OCI-LY3 (cell line): Measurements from ENCODE around the gene PCED1A.
"Not testable (repeated sequence)": the region's sequence is repeated elsewhere in the genome, so short reads cannot be mapped to it uniquely, and the experiment has no call there.

Experiments
- H2AFZ ChIP-seq: fragments of 200-600, 300-600 bp; shearing (Covaris generic); 2 replicates; pipeline ENCODE4 v1.6.0; 2014; ENCODE audit warnings: antibody characterized with exemption, low read depth, low read length
- H3K27ac ChIP-seq: fragments of 200-600, 300-600 bp; sonication (generic); 2 replicates; pipeline ENCODE4 v1.5.1; 2014; ENCODE audit warnings: mild to moderate bottlenecking, low read length, moderate library complexity, mixed read lengths
- H3K27me3 ChIP-seq: fragments of 200-600, 300-600 bp; sonication (generic); 2 replicates; pipeline ENCODE4 v1.6.1; 2014; ENCODE audit warnings: low read depth, low read length, mixed read lengths
- H3K36me3 ChIP-seq: fragments of 200-600, 300-600 bp; sonication (generic); replicated peaks from 2 replicates; pipeline ENCODE3; 2014; ENCODE audit warnings: low read depth, low read length, mixed read lengths
- H3K4me1 ChIP-seq: fragments of 300-600, 200-600 bp; sonication (generic); 2 replicates; pipeline ENCODE4 v1.6.1; 2014; ENCODE audit warnings: low read length, mixed read lengths
- H3K4me2 ChIP-seq: fragments of 200-600, 300-600 bp; sonication (generic); 2 replicates; pipeline ENCODE4 v1.6.1; 2014; ENCODE audit warnings: low read length, mixed read lengths
- H3K4me3 ChIP-seq: fragments of 300-600, 200-600 bp; sonication (generic); 2 replicates; pipeline ENCODE4 v1.5.1; 2014; ENCODE audit warnings: antibody characterized with exemption, mild to moderate bottlenecking, low read length, moderate library complexity
- H3K79me2 ChIP-seq: fragments of 300-600, 200-600 bp; shearing (Covaris generic); 2 replicates; pipeline ENCODE4 v1.6.1; 2014; ENCODE audit warnings: mild to moderate bottlenecking, low read length, mixed read lengths
- H3K9ac ChIP-seq: fragments of 300-600, 200-600 bp; shearing (Covaris generic); 2 replicates; pipeline ENCODE4 v1.6.0; 2014; ENCODE audit warnings: mild to moderate bottlenecking, low read length, moderate library complexity
- H3K9me3 ChIP-seq: fragments of 200-600, 300-600 bp; shearing (Covaris generic); 2 replicates; pipeline ENCODE4 v1.6.1; 2014; ENCODE audit warnings: low read length, mixed read lengths; ENCODE audit not compliant: insufficient read depth
- H4K20me1 ChIP-seq: fragments of 200-600, 300-600 bp; sonication (generic); 2 replicates; pipeline ENCODE4 v1.6.1; 2016; ENCODE audit warnings: low read length, mixed read lengths; ENCODE audit not compliant: insufficient read depth
- CTCF ChIP-seq: fragments of 200-600, 300-600 bp; sonication (generic); IDR thresholded peaks from 2 replicates; pipeline ENCODE4 v1.5.1; 2014; ENCODE audit warnings: antibody characterized with exemption, low read length, low read depth
- EZH2phosphoT487 ChIP-seq: fragments of 200-600 bp; shearing (Covaris generic); IDR thresholded peaks from 2 replicates; pipeline ENCODE4 v1.6.1; 2018; ENCODE audit warnings: antibody characterized with exemption, mixed run types, low read depth

PCED1A gene

GRCh38 chr20:2814587-2815051 is 25.8 kb downstream of the PCED1A start, which contains the start of gene C20orf141:
TSS of gene C20orf141 (plus strand) at chr20:2814987. CDS start at chr20:2815185, 198 bp downstream.
- H4K20me1 ChIP-seq, result no peaks in the 10 kb centered on the region
- no peak within 1 kb of the TSS for H3K9ac ChIP-seq
- H2AFZ ChIP-seq, result no peak within 1 kb of the TSS
- no peaks in the 10 kb centered on the region for H3K36me3 ChIP-seq
- no peak within 1 kb of the TSS for H3K4me2 ChIP-seq
- peaks cover 8% of the 10 kb centered on the region; the same call in 1 of the 2 replicates for H3K27me3 ChIP-seq
- H3K27ac ChIP-seq, result no peak within 1 kb of the TSS
- TF ChIP-seq EZH2phosphoT487 (no peak), CTCF (no peak)
- H3K9me3 ChIP-seq, result peaks cover 6% of the 10 kb centered on the region
- H3K4me3 ChIP-seq, result no peak within 1 kb of the TSS
- H3K4me1 ChIP-seq, result no peaks in the 10 kb centered on the region
- no peaks in the 10 kb centered on the region for H3K79me2 ChIP-seq

- no peaks in the 10 kb centered on the region for H3K36me3 ChIP-seq
- H3K4me3 ChIP-seq, result no peak overlapping the region
- no peaks in the 10 kb centered on the region for H4K20me1 ChIP-seq
- TF ChIP-seq CTCF (no peak), EZH2phosphoT487 (no peak)
- peaks cover 8% of the 10 kb centered on the region; the same call in 1 of the 2 replicates for H3K27me3 ChIP-seq
- H3K4me1 ChIP-seq, result no peaks in the 10 kb centered on the region
- no peak overlapping the region for H2AFZ ChIP-seq
- no peak overlapping the region for H3K4me2 ChIP-seq
- H3K79me2 ChIP-seq, result no peaks in the 10 kb centered on the region
- peaks cover 6% of the 10 kb centered on the region for H3K9me3 ChIP-seq
- H3K9ac ChIP-seq, result no peak overlapping the region
- H3K27ac ChIP-seq, result no peak overlapping the region
Measured at GRCh38 chr20:2814076-2814475, 26.4 kb downstream of the PCED1A start.

DNA sequence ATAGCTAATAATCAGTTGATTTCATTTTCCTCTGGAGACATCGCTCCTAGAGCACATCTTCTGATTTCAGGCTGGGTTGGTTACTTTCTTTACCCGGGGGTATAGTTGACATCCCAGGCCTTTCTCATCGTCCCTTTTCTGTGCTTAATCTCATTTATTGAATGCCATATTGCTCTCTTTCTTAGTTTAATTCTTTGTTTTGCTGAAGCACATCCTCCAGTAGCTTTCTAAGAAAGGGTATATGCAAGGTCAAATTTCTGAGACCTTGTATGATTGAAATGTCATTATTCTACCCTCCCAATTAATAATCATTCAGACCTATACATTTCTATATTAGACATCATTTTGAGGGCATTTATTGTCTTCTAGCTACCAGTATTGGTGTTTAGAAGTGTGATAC is 28.3 kb downstream of the PCED1A start:
- H3K79me2 ChIP-seq, result no peaks in the 10 kb centered on the region
- H3K9ac ChIP-seq, result no peak overlapping the region
- TF ChIP-seq EZH2phosphoT487 (no peak), CTCF (no peak)
- H3K4me1 ChIP-seq, result no peaks in the 10 kb centered on the region
- peaks cover 6% of the 10 kb centered on the region for H3K9me3 ChIP-seq
- no peaks in the 10 kb centered on the region for H4K20me1 ChIP-seq
- H3K4me3 ChIP-seq, result no peak overlapping the region
- H3K4me2 ChIP-seq, result no peak overlapping the region
- H3K27ac ChIP-seq, result no peak overlapping the region
- H3K36me3 ChIP-seq, result no peaks in the 10 kb centered on the region
- no peak overlapping the region for H2AFZ ChIP-seq
- peaks cover 15% of the 10 kb centered on the region; the same call in 1 of the 2 replicates for H3K27me3 ChIP-seq

GRCh38 chr20:2809690-2810089 is 30.8 kb downstream of the PCED1A start:
- Histone ChIP-seq H3K27ac (no peak overlapping the region), H3K79me2 (no peaks in the 10 kb centered on the region), H3K9me3 (peaks cover 6% of the 10 kb centered on the region), H2AFZ (no peak overlapping the region), H3K9ac (no peak overlapping the region), H3K4me2 (no peak overlapping the region), H4K20me1 (no peaks in the 10 kb centered on the region), H3K36me3 (no peaks in the 10 kb centered on the region), H3K27me3 (peaks cover 21% of the 10 kb centered on the region; the same call in 1 of the 2 replicates), H3K4me3 (no peak overlapping the region), H3K4me1 (no peaks in the 10 kb centered on the region)
- TF ChIP-seq EZH2phosphoT487 (no peak), CTCF (no peak)

DNA sequence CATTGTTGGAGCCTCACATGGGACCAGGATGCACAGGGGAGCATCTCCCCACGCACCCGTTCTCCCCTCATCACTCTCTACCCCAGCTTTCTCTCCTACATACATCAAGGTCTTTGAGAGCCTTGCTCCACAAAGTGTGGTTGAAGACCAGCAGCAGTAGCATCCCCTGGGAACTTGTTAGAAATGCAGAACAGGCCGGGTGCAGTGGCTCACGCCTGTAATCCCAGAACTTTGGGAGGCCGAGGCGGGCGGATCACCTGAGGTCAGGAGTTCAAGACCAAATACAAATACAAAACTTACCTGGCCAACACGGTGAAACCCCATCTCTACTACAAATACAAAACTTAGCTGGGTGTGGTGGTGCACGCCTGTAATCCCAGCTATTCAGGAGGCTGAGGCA is 32.5 kb downstream of the PCED1A start:
- H3K4me2 ChIP-seq, H3K27ac ChIP-seq, H3K79me2 ChIP-seq, H3K36me3 ChIP-seq, H2AFZ ChIP-seq, H3K4me1 ChIP-seq, H3K9ac ChIP-seq, H3K4me3 ChIP-seq, H4K20me1 ChIP-seq, H3K9me3 ChIP-seq: not testable (repeated sequence)
- peaks cover 30% of the 10 kb centered on the region; the same call in 1 of the 2 replicates for H3K27me3 ChIP-seq
